Vagina (tissue), 2 donors: ENCODE measurements around the gene HSPB1.
"Not testable (repeated sequence)": the region's sequence is repeated elsewhere in the genome, so short reads cannot be mapped to it uniquely, and the experiment has no call there.

ENCODE experiments used
- POLR2A ChIP-seq, 2 donors: fragments of 450-650 bp; IDR thresholded peaks; one replicate each; pipeline ENCODE4 v1.6.1; 2017; ENCODE audit warnings: antibody characterized with exemption in 2 of 2, mild to moderate bottlenecking in 2 of 2, moderate library complexity in 2 of 2
- POLR2AphosphoS5 ChIP-seq, 2 donors: sonication (generic); formaldehyde crosslinking; IDR thresholded peaks; one replicate each; pipeline ENCODE4 v1.9.0; 2017; ENCODE audit warnings: antibody characterized with exemption in 2 of 2, mild to moderate bottlenecking in 2 of 2, low read depth in 1 of 2; ENCODE audit not compliant: insufficient read depth in 1 of 2

- not testable (repeated sequence) for TF ChIP-seq POLR2AphosphoS5 (IDR thresholded peaks at IDR 0.05; ENCODE audit: insufficient read depth in 1 of 2, low read depth in 1 of 2); POLR2A (IDR thresholded peaks at IDR 0.05)
Measured at GRCh38 chr7:76290847-76291350, 11.6 kb upstream of the HSPB1 start.
